PC-9 (cell line): Measurements from ENCODE around the gene VPS13D.

Experiments
- EZH2 ChIP-seq: fragments of 200-600 bp; sonication (generic); IDR thresholded peaks from 2 replicates; pipeline ENCODE4 v1.8.0; 2017; ENCODE audit warnings: antibody characterized with exemption, low read depth
- TF ChIP-seq, protein P1 (sequence below): fragments of 200-600 bp; sonication (generic); conservative IDR thresholded peaks from 2 replicates; pipeline ENCODE4 v1.6.1; 2017; ENCODE audit warnings: mixed run types, antibody characterized with exemption, mild to moderate bottlenecking, moderate library complexity

- TF ChIP-seq, protein P1, sequence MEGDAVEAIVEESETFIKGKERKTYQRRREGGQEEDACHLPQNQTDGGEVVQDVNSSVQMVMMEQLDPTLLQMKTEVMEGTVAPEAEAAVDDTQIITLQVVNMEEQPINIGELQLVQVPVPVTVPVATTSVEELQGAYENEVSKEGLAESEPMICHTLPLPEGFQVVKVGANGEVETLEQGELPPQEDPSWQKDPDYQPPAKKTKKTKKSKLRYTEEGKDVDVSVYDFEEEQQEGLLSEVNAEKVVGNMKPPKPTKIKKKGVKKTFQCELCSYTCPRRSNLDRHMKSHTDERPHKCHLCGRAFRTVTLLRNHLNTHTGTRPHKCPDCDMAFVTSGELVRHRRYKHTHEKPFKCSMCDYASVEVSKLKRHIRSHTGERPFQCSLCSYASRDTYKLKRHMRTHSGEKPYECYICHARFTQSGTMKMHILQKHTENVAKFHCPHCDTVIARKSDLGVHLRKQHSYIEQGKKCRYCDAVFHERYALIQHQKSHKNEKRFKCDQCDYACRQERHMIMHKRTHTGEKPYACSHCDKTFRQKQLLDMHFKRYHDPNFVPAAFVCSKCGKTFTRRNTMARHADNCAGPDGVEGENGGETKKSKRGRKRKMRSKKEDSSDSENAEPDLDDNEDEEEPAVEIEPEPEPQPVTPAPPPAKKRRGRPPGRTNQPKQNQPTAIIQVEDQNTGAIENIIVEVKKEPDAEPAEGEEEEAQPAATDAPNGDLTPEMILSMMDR = no peak
- TF ChIP-seq EZH2 = no peak
These were observed 300.8 kb downstream of the VPS13D start for GRCh38 chr1:12530462-12531178.
